ENCODE measurements around the gene PPIF.

The PPIF gene

DNA sequence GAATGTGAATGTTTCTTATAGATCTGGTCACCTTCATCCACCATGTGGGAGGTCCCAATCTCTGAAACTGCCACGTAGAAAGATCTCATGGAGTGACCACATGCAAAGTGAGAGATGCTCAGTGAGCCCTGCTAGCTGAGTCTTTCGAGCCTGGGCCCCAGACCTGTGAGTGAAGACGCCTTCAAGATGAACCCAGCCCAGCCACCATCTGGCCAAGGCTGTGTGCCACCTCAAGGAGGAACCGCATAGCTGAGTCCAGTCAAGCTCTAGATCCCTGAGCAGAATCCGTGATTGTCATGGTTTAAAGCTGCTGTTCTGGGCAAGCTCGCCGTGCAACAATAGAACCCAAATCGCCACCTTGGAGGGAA, 20.2 kb upstream of the PPIF start:
- Histone ChIP-seq H3K4me3 (replicated peaks; ENCODE audit: insufficient read depth, low read length) (no peak overlapping the region), H3K27ac (replicated peaks) (no peak overlapping the region), H3K27me3 (ENCODE audit: insufficient read depth, poor library complexity, severe bottlenecking) (no peaks in the 10 kb centered on the region)
- TF ChIP-seq REST (IDR thresholded peaks at IDR 0.05; ENCODE audit: insufficient replicate concordance, low read depth) = no peak
- DNase-seq (ENCODE audit: low read depth in 1 of 2, low spot score in 1 of 2) = no peak

DNA sequence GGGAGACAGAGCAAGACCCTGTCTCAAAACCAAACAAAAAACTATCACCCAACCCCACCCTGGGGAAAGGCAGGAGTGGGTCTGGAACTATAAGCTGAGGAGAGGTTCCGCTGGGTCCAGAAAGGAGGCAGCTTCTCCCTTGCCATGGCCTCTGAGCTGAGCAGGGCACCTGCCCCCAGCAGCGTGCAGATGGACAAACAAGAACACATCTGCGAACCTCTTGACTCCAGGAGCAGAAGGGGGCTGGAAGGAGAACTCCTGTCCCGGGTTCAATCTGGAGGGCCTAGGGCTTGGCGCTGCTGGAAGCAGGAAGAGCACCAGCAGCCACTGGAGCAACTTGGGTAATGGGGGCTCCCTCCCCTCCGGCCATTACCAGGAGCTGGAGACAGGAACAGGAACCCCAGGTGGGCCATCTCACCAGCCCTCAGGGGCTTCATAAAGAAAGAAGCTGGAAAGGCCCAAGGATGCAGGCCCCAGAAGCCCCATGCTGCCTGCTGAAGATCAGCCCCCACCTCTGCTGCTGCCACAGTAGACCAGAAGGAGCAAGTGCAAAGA, 19.0 kb upstream of the PPIF start:
- Histone ChIP-seq H3K4me3 (replicated peaks; ENCODE audit: insufficient read depth, low read length) (no peak overlapping the region), H3K27me3 (ENCODE audit: insufficient read depth, poor library complexity, severe bottlenecking) (no peaks in the 10 kb centered on the region), H3K27ac (replicated peaks) (no peak overlapping the region)
- TF ChIP-seq CTCF (IDR thresholded peaks at IDR 0.05; ENCODE audit: insufficient read depth, low read length) (no peak), GABPA (IDR thresholded peaks at IDR 0.05; ENCODE audit: low read depth) (no peak), SPI1 (IDR thresholded peaks at IDR 0.05; ENCODE audit: borderline replicate concordance, low read depth) (no peak), REST (IDR thresholded peaks at IDR 0.05; ENCODE audit: insufficient replicate concordance, low read depth) (no peak), POLR2AphosphoS5 (IDR thresholded peaks at IDR 0.05; ENCODE audit: low read depth) (no peak)
- no peak for DNase-seq (ENCODE audit: low read depth in 1 of 2, low spot score in 1 of 2)

GRCh38 chr10:79328737-79329504, 18.3 kb upstream of the PPIF start:
- Histone ChIP-seq H3K4me3 (replicated peaks; ENCODE audit: insufficient read depth, low read length) (no peak overlapping the region), H3K27me3 (ENCODE audit: insufficient read depth, poor library complexity, severe bottlenecking) (no peaks in the 10 kb centered on the region), H3K27ac (replicated peaks) (no peak overlapping the region)
- no peak for DNase-seq (ENCODE audit: low read depth in 1 of 2, low spot score in 1 of 2)
- TF ChIP-seq SPI1 (IDR thresholded peaks at IDR 0.05; ENCODE audit: borderline replicate concordance, low read depth) = no peak

DNA sequence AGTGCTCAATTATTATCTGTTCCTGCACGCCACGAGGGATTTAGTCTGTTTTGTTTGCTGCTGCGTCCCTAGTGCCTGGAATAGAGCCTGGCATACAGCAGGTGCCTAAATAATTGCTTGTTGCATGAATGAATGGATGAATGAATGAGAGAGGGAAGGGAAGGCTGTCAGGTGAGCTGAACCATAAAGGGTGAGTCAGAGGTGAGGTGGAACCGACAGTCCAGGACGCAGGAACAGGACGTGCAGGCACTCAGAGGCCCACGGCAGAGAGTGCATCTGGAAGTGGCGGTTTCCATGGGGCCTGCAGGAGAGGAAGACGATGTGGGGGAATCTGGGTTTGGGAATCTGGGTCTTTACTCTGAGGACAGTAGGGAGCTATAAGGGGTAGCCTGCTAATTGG, 17.7 kb upstream of the PPIF start:
- Histone ChIP-seq H3K27ac (replicated peaks) (no peak overlapping the region), H3K4me3 (replicated peaks; ENCODE audit: insufficient read depth, low read length) (no peak overlapping the region), H3K27me3 (ENCODE audit: insufficient read depth, poor library complexity, severe bottlenecking) (no peaks in the 10 kb centered on the region)
- TF ChIP-seq REST (IDR thresholded peaks at IDR 0.05; ENCODE audit: insufficient replicate concordance, low read depth) (no peak), CTCF (IDR thresholded peaks at IDR 0.05; ENCODE audit: insufficient read depth, low read length) (no peak), SPI1 (IDR thresholded peaks at IDR 0.05; ENCODE audit: borderline replicate concordance, low read depth) (no peak), GABPA (IDR thresholded peaks at IDR 0.05; ENCODE audit: low read depth) (no peak), POLR2AphosphoS5 (IDR thresholded peaks at IDR 0.05; ENCODE audit: low read depth) (no peak)
- no peak for DNase-seq (ENCODE audit: low read depth in 1 of 2, low spot score in 1 of 2)

All from HL-60 (cell line).